Astrocyte (in vitro differentiated cells and primary cell): Measurements from ENCODE around the gene INTS2.

Experiments
- EZH2 ChIP-seq: IDR thresholded peaks from 2 replicates; pipeline ENCODE4 v1.6.1; 2012; ENCODE audit warnings: mild to moderate bottlenecking, low read length, inconsistent platforms; ENCODE audit not compliant: insufficient read depth
- TF ChIP-seq, protein P1 (sequence below): IDR thresholded peaks from 2 replicates; pipeline ENCODE4 v1.5.1; 2011; ENCODE audit warnings: low read depth, mild to moderate bottlenecking, inconsistent platforms, low read length, moderate library complexity; ENCODE audit not compliant: insufficient read depth

DNA sequence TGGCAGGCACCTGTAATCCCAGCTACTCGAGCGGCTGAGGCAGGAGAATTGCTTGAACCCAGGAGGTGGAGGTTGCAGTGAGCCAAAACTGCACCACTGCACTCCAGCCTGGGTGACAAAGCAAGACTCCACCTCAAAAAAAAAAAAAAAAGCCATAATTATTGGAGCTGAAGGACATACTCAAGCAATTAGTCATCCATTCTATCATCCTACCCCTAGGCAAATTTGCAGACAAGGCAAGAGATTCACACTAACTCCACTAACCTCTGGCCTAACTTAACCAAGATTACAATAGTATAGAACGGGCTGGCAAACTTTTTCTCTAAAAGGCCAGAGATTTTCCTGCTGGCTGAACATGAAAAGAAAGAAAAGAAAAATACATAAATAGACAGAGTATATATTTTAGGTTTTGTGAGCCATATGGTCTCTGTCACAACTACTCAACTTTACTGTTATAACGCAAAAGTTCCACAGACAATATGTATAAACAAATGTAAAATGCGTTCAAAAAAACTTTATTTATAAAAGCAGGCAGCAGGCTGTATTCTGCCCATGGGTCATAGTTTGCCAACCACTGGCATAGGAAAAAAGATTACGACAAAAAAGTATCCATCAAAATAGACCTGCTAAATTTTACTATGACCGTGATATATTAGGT lies 94.1 kb downstream of the INTS2 start:
- TF ChIP-seq, protein P1, sequence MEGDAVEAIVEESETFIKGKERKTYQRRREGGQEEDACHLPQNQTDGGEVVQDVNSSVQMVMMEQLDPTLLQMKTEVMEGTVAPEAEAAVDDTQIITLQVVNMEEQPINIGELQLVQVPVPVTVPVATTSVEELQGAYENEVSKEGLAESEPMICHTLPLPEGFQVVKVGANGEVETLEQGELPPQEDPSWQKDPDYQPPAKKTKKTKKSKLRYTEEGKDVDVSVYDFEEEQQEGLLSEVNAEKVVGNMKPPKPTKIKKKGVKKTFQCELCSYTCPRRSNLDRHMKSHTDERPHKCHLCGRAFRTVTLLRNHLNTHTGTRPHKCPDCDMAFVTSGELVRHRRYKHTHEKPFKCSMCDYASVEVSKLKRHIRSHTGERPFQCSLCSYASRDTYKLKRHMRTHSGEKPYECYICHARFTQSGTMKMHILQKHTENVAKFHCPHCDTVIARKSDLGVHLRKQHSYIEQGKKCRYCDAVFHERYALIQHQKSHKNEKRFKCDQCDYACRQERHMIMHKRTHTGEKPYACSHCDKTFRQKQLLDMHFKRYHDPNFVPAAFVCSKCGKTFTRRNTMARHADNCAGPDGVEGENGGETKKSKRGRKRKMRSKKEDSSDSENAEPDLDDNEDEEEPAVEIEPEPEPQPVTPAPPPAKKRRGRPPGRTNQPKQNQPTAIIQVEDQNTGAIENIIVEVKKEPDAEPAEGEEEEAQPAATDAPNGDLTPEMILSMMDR = no peak
- no peak for TF ChIP-seq EZH2
